Measurements from ENCODE around the gene NAA80. TPM values are rescaled to one million over a fixed set of nuclear protein-coding genes. Genes with fewer than 3 reads are reported as not detected.

NAA80 gene
- total and polyA plus RNA-seq, 2 of the 8 experiments (the other 6 are each of a cell fraction or from before 2014, with no cell fraction given): 11.3 to 16.7 TPM

GRCh38 chr3:50319894-50320625 is 20.9 kb upstream of the NAA80 start:
- Histone ChIP-seq H3K23me2 (ENCODE audit: low read depth, low read length) (peaks cover 17% of the 10 kb centered on the region), H3K56ac (replicated peaks; ENCODE audit: insufficient read length, low read depth, low read length) (no peak overlapping the region), H4K91ac (replicated peaks; ENCODE audit: insufficient read length, low read length) (peak overlapping the region; percentile 1), H2BK20ac (ENCODE audit: low read length) (no peak overlapping the region), H4K8ac (ENCODE audit: extremely low read depth, insufficient read depth, low read length) (no peak overlapping the region), H3K23ac (ENCODE audit: insufficient read length) (no peak overlapping the region), H3K14ac (ENCODE audit: insufficient read length) (no peak overlapping the region), H3K9ac (replicated peaks in 1 of 4; ENCODE audit: extremely low read depth in 1 of 4, low read depth in 3 of 4, low read length in 3 of 4) (peak overlapping the region; percentile 86 to 100 (median 94)), H3K18ac (ENCODE audit: extremely low read depth, low read length) (no peak overlapping the region), H3K79me1 (ENCODE audit: low read depth, low read length) (peaks cover 20% of the 10 kb centered on the region), H3K4me2 (ENCODE audit: insufficient read depth in 1 of 2, low read depth in 2 of 2, low read length in 2 of 2) (peak overlapping the region; percentile 97), H3K36me3 (ENCODE audit: control insufficient read depth in 2 of 4, insufficient read depth in 4 of 4, low read length in 3 of 4) (peaks cover 16 to 34% (median 28%) of the 10 kb centered on the region in 4 experiments), H3K27me3 (replicated peaks in 1 of 4; ENCODE audit: control insufficient read depth in 3 of 4, extremely low read depth in 1 of 4, insufficient read depth in 3 of 4, low read length in 3 of 4) (no peaks in the 10 kb centered on the region), H3K79me2 (ENCODE audit: control insufficient read depth in 1 of 2, insufficient read depth in 2 of 2, low read length in 2 of 2) (peaks cover 0 to 25% of the 10 kb centered on the region in 2 experiments; a peak in 3 of 4 replicates), H3K4me3 (ENCODE audit: extremely low read depth in 1 of 4, insufficient read depth in 2 of 4, low read depth in 3 of 4, low read length in 4 of 4) (peak overlapping the region; percentile 89 to 96 (median 94)), H3K9me3 (ENCODE audit: insufficient read depth in 2 of 2, low read depth in 1 of 2, low read length in 1 of 2) (no peaks in the 10 kb centered on the region), H2BK5ac (ENCODE audit: low read depth, low read length) (peak overlapping the region; percentile 62), H2BK12ac (ENCODE audit: low read depth, low read length) (no peak overlapping the region), H3K27ac (ENCODE audit: low read depth, low read length) (peak overlapping the region; percentile 72; the same call in 1 of the 2 replicates), H4K20me1 (replicated peaks in 1 of 2; ENCODE audit: control insufficient read depth in 1 of 2, insufficient read depth in 2 of 2, low read length in 2 of 2) (peaks cover 19 to 35% of the 10 kb centered on the region in 2 experiments), H2BK15ac (ENCODE audit: low read length) (peak overlapping the region; percentile 31), H3K4me1 (replicated peaks in 1 of 4; ENCODE audit: control insufficient read depth in 3 of 4, insufficient read depth in 4 of 4, low read length in 3 of 4) (peaks cover 0 to 35% (median 19%) of the 10 kb centered on the region in 4 experiments; a peak in 6 of 7 replicates), H3K4ac (replicated peaks; ENCODE audit: insufficient read length, low read depth, low read length) (peak overlapping the region; percentile 6), H2BK120ac (replicated peaks; ENCODE audit: low read depth, low read length) (no peak overlapping the region), H4K5ac (ENCODE audit: insufficient read length, low read depth, low read length) (no peak overlapping the region), H2AFZ (ENCODE audit: low read length) (no peak overlapping the region), H2AK5ac (ENCODE audit: low read depth, low read length) (peak overlapping the region; percentile 32; the same call in 1 of the 2 replicates)
- DNase-seq (ENCODE audit: low read depth in 1 of 2, low spot score in 2 of 2): no peak
- ChIA-PET POLR2A (ENCODE audit: partially characterized antibody) (interaction anchor here (0.7 to 12.6 kb wide), 14 partner anchors 10 to 161 kb away, joined by 3 to 149 read pairs (median 5); partner anchors contain the start of genes HYAL1, HYAL3, LSMEM2 and NAA80), CTCF (ENCODE audit: partially characterized antibody) (interaction anchor here (0.6 to 5.6 kb wide), 13 partner anchors 13 to 628 kb away, joined by 3 to 60 read pairs (median 5); partner anchors contain the start of genes HYAL1, HYAL3 and NAA80)
- no peak for FAIRE-seq
- WGBS, 2 experiments (ENCODE audit: extremely low coverage in 1 of 2, insufficient coverage in 1 of 2, insufficient read length in 1 of 2, insufficient replicate concordance in 2 of 2, low coverage in 1 of 2, low lambda C conversion rate in 2 of 2, missing lambda C conversion rate in 1 of 2): 94% methylated on average over 29 of the region's 29 CpGs; no CpG with 5 or more reads in 1 of the 2 experiments
- TF ChIP-seq CBX5 (IDR thresholded peaks at IDR 0.05; ENCODE audit: low read depth, low read length): no peak

Measured in H1 (cell line).